ENCODE measurements around the gene PEX10. TPM values are rescaled to one million over a fixed set of nuclear protein-coding genes. Genes with fewer than 3 reads are reported as not detected.

The PEX10 gene
- total RNA-seq, 1 experiment from 2014 or later: 21.9 TPM

DNA sequence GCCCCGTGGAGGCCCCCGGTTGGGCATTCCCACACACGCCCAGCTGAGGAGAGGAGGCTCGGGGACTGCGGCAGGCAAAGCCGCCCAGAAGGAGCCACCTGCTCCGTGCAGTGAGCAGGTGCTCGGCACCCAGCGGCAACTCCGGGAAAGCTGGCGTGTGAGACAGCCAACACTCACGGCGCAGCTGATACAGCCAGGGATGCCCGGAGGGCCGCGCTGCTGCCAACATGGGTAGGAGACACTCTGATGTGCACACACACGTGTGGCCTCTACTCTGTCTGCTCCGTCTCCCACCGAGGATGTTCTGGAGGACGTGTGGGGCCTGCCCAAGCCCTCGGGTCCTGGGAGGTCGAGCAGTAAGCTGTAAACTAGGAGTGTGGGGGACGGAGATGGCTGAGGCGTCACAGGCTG, 33.9 kb downstream of the PEX10 start:
- ChIA-PET POLR2A (interaction anchor here (0.7 kb wide), 1 partner anchor 174 kb away, joined by 3 read pairs; no protein-coding TSS in a partner anchor), CTCF (no interaction called here)
- Histone ChIP-seq H3K36me3 (ENCODE audit: control insufficient read depth, insufficient read depth, low read length) (no peaks in the 10 kb centered on the region), H3K27me3 (replicated peaks; ENCODE audit: control insufficient read depth, insufficient read depth, low read length) (no peaks in the 10 kb centered on the region), H3K4me3 (ENCODE audit: low read depth, low read length) (no peak overlapping the region), H3K9me3 (no peaks in the 10 kb centered on the region), H3K4me1 (no peaks in the 10 kb centered on the region)
- H3K4me1 Mint-ChIP-seq (ENCODE audit: low read depth, unreplicated experiment): no peaks in the 10 kb centered on the region
- no peak overlapping the region for H3K4me3 Mint-ChIP-seq (ENCODE audit: unreplicated experiment)
- H3K27me3 Mint-ChIP-seq (ENCODE audit: insufficient read depth, unreplicated experiment): no peaks in the 10 kb centered on the region
- H3K27ac Mint-ChIP-seq (ENCODE audit: unreplicated experiment): no peak overlapping the region
- no peaks in the 10 kb centered on the region for H3K9me3 Mint-ChIP-seq (ENCODE audit: unreplicated experiment)
- no peaks in the 10 kb centered on the region for H3K36me3 Mint-ChIP-seq (ENCODE audit: insufficient read depth, unreplicated experiment)
- TF ChIP-seq, protein P1, sequence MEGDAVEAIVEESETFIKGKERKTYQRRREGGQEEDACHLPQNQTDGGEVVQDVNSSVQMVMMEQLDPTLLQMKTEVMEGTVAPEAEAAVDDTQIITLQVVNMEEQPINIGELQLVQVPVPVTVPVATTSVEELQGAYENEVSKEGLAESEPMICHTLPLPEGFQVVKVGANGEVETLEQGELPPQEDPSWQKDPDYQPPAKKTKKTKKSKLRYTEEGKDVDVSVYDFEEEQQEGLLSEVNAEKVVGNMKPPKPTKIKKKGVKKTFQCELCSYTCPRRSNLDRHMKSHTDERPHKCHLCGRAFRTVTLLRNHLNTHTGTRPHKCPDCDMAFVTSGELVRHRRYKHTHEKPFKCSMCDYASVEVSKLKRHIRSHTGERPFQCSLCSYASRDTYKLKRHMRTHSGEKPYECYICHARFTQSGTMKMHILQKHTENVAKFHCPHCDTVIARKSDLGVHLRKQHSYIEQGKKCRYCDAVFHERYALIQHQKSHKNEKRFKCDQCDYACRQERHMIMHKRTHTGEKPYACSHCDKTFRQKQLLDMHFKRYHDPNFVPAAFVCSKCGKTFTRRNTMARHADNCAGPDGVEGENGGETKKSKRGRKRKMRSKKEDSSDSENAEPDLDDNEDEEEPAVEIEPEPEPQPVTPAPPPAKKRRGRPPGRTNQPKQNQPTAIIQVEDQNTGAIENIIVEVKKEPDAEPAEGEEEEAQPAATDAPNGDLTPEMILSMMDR (IDR thresholded peaks at IDR 0.05; ENCODE audit: insufficient read depth in 1 of 2, low read depth in 1 of 2, low read length in 1 of 2, severe bottlenecking in 1 of 2, unreplicated experiment in 1 of 2): no peak
- DNase-seq: no peak
- intact Hi-C loops (cut with micrococcal nuclease; ENCODE audit: unreplicated experiment): no loop called here
- no TSS peak for BruUV-seq (replicated peaks)

DNA sequence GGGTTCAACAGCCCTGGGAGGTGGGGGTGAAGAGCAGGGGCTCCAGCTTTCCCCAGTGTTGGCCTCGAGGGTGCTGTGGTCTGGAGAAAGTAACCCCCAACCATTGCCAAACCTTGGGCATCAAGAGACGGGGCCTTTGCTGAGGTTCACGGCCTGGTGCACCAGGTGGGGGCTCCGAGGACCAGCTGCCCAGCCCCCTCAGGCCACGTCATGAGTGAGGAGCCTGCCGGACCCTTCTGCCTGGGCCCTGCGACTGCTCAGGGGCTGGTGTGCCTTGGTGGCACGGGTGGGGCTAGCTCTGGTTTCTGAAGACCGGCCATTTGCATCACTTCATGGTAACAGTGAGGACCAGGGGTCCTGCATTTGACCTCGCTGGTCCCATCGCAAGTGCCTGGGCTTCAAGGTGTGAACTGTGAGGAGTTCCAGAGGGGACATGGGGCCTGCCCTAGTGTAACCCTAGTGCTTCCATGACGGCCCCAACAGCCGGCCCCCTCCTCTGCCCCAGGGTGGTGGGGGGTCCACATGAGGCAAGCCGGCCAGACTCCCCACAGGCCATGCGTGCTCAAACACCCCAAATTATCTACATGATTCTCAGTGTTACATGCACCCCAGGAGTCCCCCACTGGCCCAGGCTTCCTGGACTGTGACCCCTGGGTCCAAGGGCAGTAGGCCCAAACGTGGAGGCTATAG, 34.5 kb downstream of the PEX10 start:
- H3K27me3 ChIP-seq (replicated peaks; ENCODE audit: control insufficient read depth, insufficient read depth, low read length): no peaks in the 10 kb centered on the region
- no peaks in the 10 kb centered on the region for H3K36me3 Mint-ChIP-seq (ENCODE audit: insufficient read depth, unreplicated experiment)
- H3K4me3 ChIP-seq (ENCODE audit: low read depth, low read length): no peak overlapping the region
- no peaks in the 10 kb centered on the region for H3K4me1 ChIP-seq
- BruUV-seq (replicated peaks): no TSS peak
- H3K9me3 Mint-ChIP-seq (ENCODE audit: unreplicated experiment): no peaks in the 10 kb centered on the region
- TF ChIP-seq, protein P1 (IDR thresholded peaks at IDR 0.05; ENCODE audit: insufficient read depth in 1 of 2, low read depth in 1 of 2, low read length in 1 of 2, severe bottlenecking in 1 of 2, unreplicated experiment in 1 of 2): no peak
- no peak for DNase-seq
- no peak overlapping the region for H3K27ac Mint-ChIP-seq (ENCODE audit: unreplicated experiment)
- no peaks in the 10 kb centered on the region for H3K27me3 Mint-ChIP-seq (ENCODE audit: insufficient read depth, unreplicated experiment)
- H3K36me3 ChIP-seq (ENCODE audit: control insufficient read depth, insufficient read depth, low read length): no peaks in the 10 kb centered on the region
- no peaks in the 10 kb centered on the region for H3K4me1 Mint-ChIP-seq (ENCODE audit: low read depth, unreplicated experiment)
- no peaks in the 10 kb centered on the region for H3K9me3 ChIP-seq
- no peak overlapping the region for H3K4me3 Mint-ChIP-seq (ENCODE audit: unreplicated experiment)
- intact Hi-C loops (cut with micrococcal nuclease; ENCODE audit: unreplicated experiment): no loop called here
- ChIA-PET POLR2A (interaction anchor here (0.7 kb wide), 1 partner anchor 173 kb away, joined by 3 read pairs; no protein-coding TSS in a partner anchor), CTCF (no interaction called here)

DNA sequence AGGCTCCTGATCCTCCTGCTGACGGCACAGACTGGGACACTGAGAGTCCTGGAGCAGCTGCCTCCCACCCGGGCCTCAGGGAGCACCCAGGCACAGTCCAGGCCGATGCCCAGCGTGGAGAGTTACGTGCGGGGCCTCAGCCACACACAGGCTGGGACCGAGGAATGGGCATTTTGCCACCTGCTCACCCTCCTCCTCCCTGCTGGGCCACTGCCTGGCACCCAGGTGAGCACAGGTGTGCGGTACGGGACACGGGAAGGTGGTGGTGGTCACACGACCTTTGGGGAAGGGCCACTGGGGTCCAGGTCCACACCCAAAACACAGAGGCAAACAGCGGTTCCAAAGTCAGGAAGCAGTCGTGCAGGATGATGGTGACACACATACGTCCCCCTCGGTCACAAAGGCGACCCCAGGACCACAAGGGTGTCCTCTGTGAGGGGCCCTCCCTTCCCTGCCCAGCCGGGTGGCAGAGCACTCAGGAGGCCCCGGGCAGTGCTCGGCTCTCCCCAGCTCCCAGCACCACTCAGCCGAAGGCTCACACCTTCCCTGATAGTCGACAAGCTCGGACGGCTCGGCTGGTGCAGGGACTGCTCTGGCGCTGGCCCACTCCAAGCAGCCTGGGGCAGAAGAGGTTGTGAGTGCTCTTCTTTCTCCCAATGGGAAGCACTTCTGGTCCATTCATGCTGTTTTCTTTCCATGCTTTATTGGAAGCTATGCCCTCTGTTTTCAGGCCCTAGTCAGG, 35.3 kb downstream of the PEX10 start:
- CTCF ChIA-PET: no interaction called here
- H3K9me3 Mint-ChIP-seq (ENCODE audit: unreplicated experiment): no peaks in the 10 kb centered on the region
- H3K4me1 Mint-ChIP-seq (ENCODE audit: low read depth, unreplicated experiment): no peaks in the 10 kb centered on the region
- no peaks in the 10 kb centered on the region for H3K27me3 Mint-ChIP-seq (ENCODE audit: insufficient read depth, unreplicated experiment)
- H3K4me3 Mint-ChIP-seq (ENCODE audit: unreplicated experiment): no peak overlapping the region
- BruUV-seq (replicated peaks): no TSS peak
- Histone ChIP-seq H3K27me3 (replicated peaks; ENCODE audit: control insufficient read depth, insufficient read depth, low read length) (no peaks in the 10 kb centered on the region), H3K9me3 (no peaks in the 10 kb centered on the region), H3K36me3 (ENCODE audit: control insufficient read depth, insufficient read depth, low read length) (no peaks in the 10 kb centered on the region), H3K4me1 (no peaks in the 10 kb centered on the region), H3K4me3 (ENCODE audit: low read depth, low read length) (no peak overlapping the region)
- intact Hi-C loops (cut with micrococcal nuclease; ENCODE audit: unreplicated experiment): no loop called here
- TF ChIP-seq, protein P1 (IDR thresholded peaks at IDR 0.05; ENCODE audit: insufficient read depth in 1 of 2, low read depth in 1 of 2, low read length in 1 of 2, severe bottlenecking in 1 of 2, unreplicated experiment in 1 of 2): no peak
- POLR2A ChIA-PET: no interaction called here
- H3K27ac Mint-ChIP-seq (ENCODE audit: unreplicated experiment): no peak overlapping the region
- no peaks in the 10 kb centered on the region for H3K36me3 Mint-ChIP-seq (ENCODE audit: insufficient read depth, unreplicated experiment)
- no peak for DNase-seq
